ENCODE results near the gene CLIP2. TPM values are rescaled to one million over a fixed set of nuclear protein-coding genes. Genes with fewer than 3 reads are reported as not detected.
A peak's percentile ranks its signal among the peaks of the same experiment; 100 is the strongest.

CLIP2 gene
- total RNA-seq, 1 experiment from 2014 or later, result 28.9 TPM

GRCh38 chr7:74404388-74404700, 115.1 kb downstream of the CLIP2 start:
- H3K4me3 ChIP-seq (ENCODE audit: low read depth, low read length, poor library complexity, severe bottlenecking), result no peak overlapping the region
- intact Hi-C loops (cut with micrococcal nuclease; ENCODE audit: unreplicated experiment), result loop anchor here (5.0 to 10.0 kb wide), 2 partner anchors 337 to 540 kb away; partner anchors contain the start of gene TMEM270
- no TSS peak for BruUV-seq (replicated peaks)
- H3K27ac ChIP-seq (ENCODE audit: low read depth, low read length, poor library complexity, severe bottlenecking), result no peak overlapping the region
- no peak for TF ChIP-seq EZH2 (IDR thresholded peaks at IDR 0.05; ENCODE audit: borderline replicate concordance, low read depth, low read length, poor library complexity, severe bottlenecking)
- no peak for TF ChIP-seq CTCF (conservative IDR thresholded peaks at IDR 0.05; ENCODE audit: low read depth, low read length)
- no peaks in the 10 kb centered on the region for H3K9me3 ChIP-seq (ENCODE audit: low read depth, low read length, poor library complexity, severe bottlenecking)
- H3K36me3 ChIP-seq (ENCODE audit: insufficient read depth, low read length, poor library complexity, severe bottlenecking), result peaks cover 10% of the 10 kb centered on the region
- H3K27me3 ChIP-seq (replicated peaks; ENCODE audit: insufficient read depth, low read depth, low read length, poor library complexity), result no peaks in the 10 kb centered on the region
- no peak for DNase-seq (ENCODE audit: low spot score)
- H3K4me1 ChIP-seq (ENCODE audit: insufficient read depth, low read length, poor library complexity, severe bottlenecking), result no peaks in the 10 kb centered on the region
- CTCF ChIA-PET, result no interaction called here
- POLR2A ChIA-PET (ENCODE audit: low non-redundant PET), result no interaction called here

- no peak for DNase-seq (ENCODE audit: low spot score)
- Histone ChIP-seq H3K27ac (ENCODE audit: low read depth, low read length, poor library complexity, severe bottlenecking) (no peak overlapping the region), H3K4me1 (ENCODE audit: insufficient read depth, low read length, poor library complexity, severe bottlenecking) (no peaks in the 10 kb centered on the region), H3K9me3 (ENCODE audit: low read depth, low read length, poor library complexity, severe bottlenecking) (no peaks in the 10 kb centered on the region), H3K4me3 (ENCODE audit: low read depth, low read length, poor library complexity, severe bottlenecking) (no peak overlapping the region), H3K27me3 (replicated peaks; ENCODE audit: insufficient read depth, low read depth, low read length, poor library complexity) (no peaks in the 10 kb centered on the region), H3K36me3 (ENCODE audit: insufficient read depth, low read length, poor library complexity, severe bottlenecking) (peaks cover 10% of the 10 kb centered on the region)
- POLR2A ChIA-PET (ENCODE audit: low non-redundant PET), result no interaction called here
- CTCF ChIA-PET, result no interaction called here
- intact Hi-C loops (cut with micrococcal nuclease; ENCODE audit: unreplicated experiment), result loop anchor here (5.0 to 10.0 kb wide), 2 partner anchors 337 to 540 kb away; partner anchors contain the start of gene TMEM270
- no TSS peak for BruUV-seq (replicated peaks)
- TF ChIP-seq EZH2 (IDR thresholded peaks at IDR 0.05; ENCODE audit: borderline replicate concordance, low read depth, low read length, poor library complexity, severe bottlenecking), result no peak
- TF ChIP-seq CTCF (conservative IDR thresholded peaks at IDR 0.05; ENCODE audit: low read depth, low read length), result no peak
Measured at GRCh38 chr7:74404741-74405140, 115.5 kb downstream of the CLIP2 start.

GRCh38 chr7:74405191-74405898, 116.1 kb downstream of the CLIP2 start:
- no peaks in the 10 kb centered on the region for H3K27me3 ChIP-seq (replicated peaks; ENCODE audit: insufficient read depth, low read depth, low read length, poor library complexity)
- TF ChIP-seq CTCF (conservative IDR thresholded peaks at IDR 0.05; ENCODE audit: low read depth, low read length), result peak; percentile 64
- no peak for TF ChIP-seq EZH2 (IDR thresholded peaks at IDR 0.05; ENCODE audit: borderline replicate concordance, low read depth, low read length, poor library complexity, severe bottlenecking)
- ChIA-PET POLR2A (ENCODE audit: low non-redundant PET) (no interaction called here), CTCF (interaction anchor here (0.6 kb wide), 2 partner anchors 161 to 595 kb away, joined by 3 to 5 read pairs; no protein-coding TSS in a partner anchor)
- no peak overlapping the region for H3K27ac ChIP-seq (ENCODE audit: low read depth, low read length, poor library complexity, severe bottlenecking)
- H3K9me3 ChIP-seq (ENCODE audit: low read depth, low read length, poor library complexity, severe bottlenecking), result no peaks in the 10 kb centered on the region
- BruUV-seq (replicated peaks), result TSS peak; percentile 32
- intact Hi-C loops (cut with micrococcal nuclease; ENCODE audit: unreplicated experiment), result loop anchor here (10.0 kb wide), 1 partner anchor 541 kb away; the partner anchor contains the start of gene TMEM270
- peaks cover 10% of the 10 kb centered on the region for H3K36me3 ChIP-seq (ENCODE audit: insufficient read depth, low read length, poor library complexity, severe bottlenecking)
- H3K4me1 ChIP-seq (ENCODE audit: insufficient read depth, low read length, poor library complexity, severe bottlenecking), result no peaks in the 10 kb centered on the region
- peak; percentile 49 for DNase-seq (ENCODE audit: low spot score)
- H3K4me3 ChIP-seq (ENCODE audit: low read depth, low read length, poor library complexity, severe bottlenecking), result no peak overlapping the region

Measured in A673 (cell line).